ENCODE data around the gene IKZF1. TPM values are rescaled to one million over a fixed set of nuclear protein-coding genes. Genes with fewer than 3 reads are reported as not detected.

IKZF1 gene
- total RNA-seq, 1 experiment from 2014 or later = 0.57 TPM

- H3K4me1 ChIP-seq (ENCODE audit: control insufficient read depth in 1 of 2, insufficient read depth in 2 of 2, low read length in 2 of 2) = no peaks in the 10 kb centered on the region
- ChIA-PET CTCF (no interaction called here), POLR2A (no interaction called here), RAD21 (ENCODE audit: low non-redundant PET in 1 of 2, low total read pairs in 2 of 2, uncharacterized antibody in 2 of 2, unreplicated experiment in 2 of 2) (no interaction called here)
- no peak for DNase-seq (ENCODE audit: low read depth, low spot score)
- no peak overlapping the region for H3K27ac ChIP-seq (ENCODE audit: low read depth, low read length)
- no peaks in the 10 kb centered on the region for H3K79me2 ChIP-seq (ENCODE audit: insufficient read depth, low read length)
- H3K9me2 ChIP-seq (ENCODE audit: insufficient read depth) = no peaks in the 10 kb centered on the region
- no peak overlapping the region for H3K4me3 ChIP-seq (replicated peaks in 1 of 2; ENCODE audit: low read depth in 1 of 2, low read length in 2 of 2)
- H4K20me1 ChIP-seq (ENCODE audit: insufficient read depth) = no peaks in the 10 kb centered on the region
- TF ChIP-seq EGR1 (IDR thresholded peaks at IDR 0.05; ENCODE audit: low read depth) = no peak
- no peak for TF ChIP-seq ELF1 (IDR thresholded peaks at IDR 0.05; ENCODE audit: borderline replicate concordance, low read depth)
- TF ChIP-seq CEBPB (IDR thresholded peaks at IDR 0.05; ENCODE audit: low read depth) = no peak
- TF ChIP-seq CTCF (IDR thresholded peaks at IDR 0.05 in 2 of 3, conservative IDR thresholded peaks at IDR 0.05 in 1 of 3; ENCODE audit: borderline replicate concordance in 1 of 3, insufficient read depth in 1 of 3, low read depth in 2 of 3, low read length in 2 of 3) = no peak
- no peak for TF ChIP-seq REST (IDR thresholded peaks at IDR 0.05; ENCODE audit: low read depth)
- TF ChIP-seq CBX3 (IDR thresholded peaks at IDR 0.05; ENCODE audit: low read depth) = no peak
- no peak for TF ChIP-seq JUND (IDR thresholded peaks at IDR 0.05)
- TF ChIP-seq YY1 (IDR thresholded peaks at IDR 0.05; ENCODE audit: extremely low read depth, insufficient replicate concordance, low read depth, low read length) = no peak
- TF ChIP-seq SP1 (IDR thresholded peaks at IDR 0.05; ENCODE audit: low read depth) = no peak
- no peak for TF ChIP-seq SRF (IDR thresholded peaks at IDR 0.05; ENCODE audit: low read depth)
- ATAC-seq = no peak
- H3K36me3 ChIP-seq (ENCODE audit: control insufficient read depth in 1 of 2, insufficient read depth in 2 of 2, low read length in 2 of 2) = no peaks in the 10 kb centered on the region
- intact Hi-C loops (cut with micrococcal nuclease) = no loop called here
- no peak overlapping the region for H3K9ac ChIP-seq (ENCODE audit: low read length)
- no TSS peak for BruUV-seq (replicated peaks)
- no peaks in the 10 kb centered on the region for H3K9me3 ChIP-seq (ENCODE audit: control insufficient read depth in 1 of 2, insufficient read depth in 1 of 2, low read depth in 1 of 2, low read length in 2 of 2)
- H3K4me2 ChIP-seq (ENCODE audit: low read length) = no peak overlapping the region
- no peak overlapping the region for H2AFZ ChIP-seq (ENCODE audit: low read depth, low read length, poor library complexity, severe bottlenecking)
- H3K27me3 ChIP-seq (ENCODE audit: insufficient read depth, low read length) = peaks cover 20% of the 10 kb centered on the region
Observed at GRCh38 chr7:50396856-50397255, 92.3 kb downstream of the IKZF1 start.
